ENCODE results near the gene TRIM9. TPM values are rescaled to one million over a fixed set of nuclear protein-coding genes. Genes with fewer than 3 reads are reported as not detected.

The TRIM9 gene
- total RNA-seq, 1 donor from 2014 or later, result under 0.01 TPM

DNA sequence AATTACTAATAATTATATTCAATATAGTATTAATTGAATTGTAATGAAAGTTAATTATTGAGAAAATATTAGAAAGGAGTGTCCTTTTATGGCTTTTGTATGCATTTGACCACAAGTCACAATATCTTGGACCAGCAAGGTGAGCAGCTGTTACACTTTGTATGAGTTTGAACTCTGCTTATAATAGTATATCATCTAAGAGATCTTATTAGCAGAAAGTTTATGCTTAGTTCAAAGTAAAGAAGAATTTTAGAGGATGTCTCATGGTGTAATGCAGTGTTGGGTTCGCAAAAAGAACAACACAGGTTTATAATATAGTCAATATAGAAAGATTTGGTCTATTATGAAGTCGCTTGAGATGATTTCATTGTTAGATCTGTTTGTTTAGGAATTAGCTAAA lies 2.0 kb upstream of the TRIM9 start:
- DNase-seq (ENCODE audit: low read depth) (no peak), FAIRE-seq (no peak)
- no peaks in the 10 kb centered on the region for H3K36me3 ChIP-seq (ENCODE audit: control insufficient read depth, insufficient read depth, low read length)
- TF ChIP-seq, protein P1, sequence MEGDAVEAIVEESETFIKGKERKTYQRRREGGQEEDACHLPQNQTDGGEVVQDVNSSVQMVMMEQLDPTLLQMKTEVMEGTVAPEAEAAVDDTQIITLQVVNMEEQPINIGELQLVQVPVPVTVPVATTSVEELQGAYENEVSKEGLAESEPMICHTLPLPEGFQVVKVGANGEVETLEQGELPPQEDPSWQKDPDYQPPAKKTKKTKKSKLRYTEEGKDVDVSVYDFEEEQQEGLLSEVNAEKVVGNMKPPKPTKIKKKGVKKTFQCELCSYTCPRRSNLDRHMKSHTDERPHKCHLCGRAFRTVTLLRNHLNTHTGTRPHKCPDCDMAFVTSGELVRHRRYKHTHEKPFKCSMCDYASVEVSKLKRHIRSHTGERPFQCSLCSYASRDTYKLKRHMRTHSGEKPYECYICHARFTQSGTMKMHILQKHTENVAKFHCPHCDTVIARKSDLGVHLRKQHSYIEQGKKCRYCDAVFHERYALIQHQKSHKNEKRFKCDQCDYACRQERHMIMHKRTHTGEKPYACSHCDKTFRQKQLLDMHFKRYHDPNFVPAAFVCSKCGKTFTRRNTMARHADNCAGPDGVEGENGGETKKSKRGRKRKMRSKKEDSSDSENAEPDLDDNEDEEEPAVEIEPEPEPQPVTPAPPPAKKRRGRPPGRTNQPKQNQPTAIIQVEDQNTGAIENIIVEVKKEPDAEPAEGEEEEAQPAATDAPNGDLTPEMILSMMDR (IDR thresholded peaks at IDR 0.05; ENCODE audit: insufficient read depth, low read length, severe bottlenecking), result no peak
- H3K27me3 ChIP-seq (ENCODE audit: control insufficient read depth, insufficient read depth, low read length), result peaks cover 13% of the 10 kb centered on the region
- no peak overlapping the region for H3K4me3 ChIP-seq (ENCODE audit: low read depth, low read length)

DNA sequence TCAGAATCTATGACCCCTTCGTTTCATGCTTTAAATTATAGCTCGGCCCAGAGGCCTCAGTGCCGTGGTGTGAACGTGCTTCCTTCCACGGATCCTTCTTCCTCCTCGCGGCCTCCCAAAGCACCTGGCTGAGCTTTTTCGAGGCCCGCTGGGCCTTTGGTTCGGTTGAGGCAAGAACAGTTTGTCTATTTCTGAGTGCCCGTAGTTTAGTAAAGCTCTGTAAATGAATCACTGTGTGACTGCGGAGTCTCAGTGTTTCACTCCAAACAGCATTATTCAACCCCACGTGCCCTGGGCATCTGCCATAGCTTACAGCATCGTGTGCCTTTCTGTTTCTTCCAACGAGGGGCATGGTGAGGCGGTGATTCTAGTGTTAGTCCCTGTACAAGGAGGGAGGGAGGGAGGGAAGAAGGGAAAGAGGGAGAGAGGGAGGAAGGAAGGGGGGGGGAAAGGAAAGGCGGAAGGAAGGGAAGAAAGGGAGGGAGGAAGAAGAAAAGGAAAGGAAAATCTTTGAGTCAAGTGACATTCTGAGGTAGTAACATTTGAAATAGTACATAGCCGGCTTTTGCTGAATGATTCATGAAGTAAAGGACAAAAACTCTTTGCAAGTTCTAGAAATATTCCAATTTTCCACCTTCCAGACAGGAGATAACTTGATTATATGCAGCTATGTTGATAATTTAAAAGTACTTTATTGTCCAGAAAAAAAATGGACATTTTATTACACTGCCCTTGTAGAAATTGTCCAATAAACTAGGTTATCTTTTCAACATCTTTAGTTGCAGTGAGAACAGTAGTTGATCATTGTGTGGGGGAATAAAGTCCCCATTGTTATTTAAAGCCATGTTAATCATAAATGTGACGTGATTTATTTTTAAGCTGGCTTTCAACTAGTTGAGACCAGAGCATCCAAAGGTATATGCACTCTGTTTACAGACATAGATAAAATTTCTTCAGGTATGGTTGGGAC lies 1.2 kb upstream of the TRIM9 start:
- no peaks in the 10 kb centered on the region for H3K36me3 ChIP-seq (ENCODE audit: control insufficient read depth, insufficient read depth, low read length)
- FAIRE-seq (no peak), DNase-seq (ENCODE audit: low read depth) (peak; percentile 67)
- H3K27me3 ChIP-seq (ENCODE audit: control insufficient read depth, insufficient read depth, low read length), result peaks cover 13% of the 10 kb centered on the region
- TF ChIP-seq, protein P1 (IDR thresholded peaks at IDR 0.05; ENCODE audit: insufficient read depth, low read length, severe bottlenecking), result no peak
- peak overlapping the region; percentile 67 for H3K4me3 ChIP-seq (ENCODE audit: low read depth, low read length)

DNA sequence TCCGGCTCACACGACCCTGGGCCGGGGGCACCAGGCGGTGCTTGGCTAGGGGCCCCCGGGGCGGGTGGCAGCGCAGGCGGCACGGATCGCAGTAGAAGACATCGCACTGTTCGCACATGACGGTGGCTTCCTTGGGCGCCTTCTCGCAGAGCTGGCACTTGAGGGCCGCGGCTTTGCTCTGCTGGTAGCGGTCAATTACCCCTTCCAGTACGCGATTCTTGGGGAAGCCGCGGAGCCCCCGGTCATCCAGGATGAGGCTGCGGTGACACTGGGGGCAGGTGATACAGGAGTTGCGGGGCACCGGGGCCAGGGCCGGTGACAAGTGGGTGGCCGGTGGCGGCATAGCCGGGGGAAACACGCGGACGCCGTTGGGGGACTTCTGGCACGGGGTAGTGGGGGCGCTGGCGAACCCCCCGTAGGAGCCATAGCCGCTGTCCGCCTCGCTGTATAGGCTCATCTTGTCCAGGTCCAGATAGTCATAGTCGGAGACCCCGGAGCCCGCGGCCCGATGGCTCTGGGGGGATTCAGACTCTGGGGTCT lies 553 bp downstream of the TRIM9 start:
- DNase-seq (ENCODE audit: low read depth) (no peak), FAIRE-seq (no peak)
- H3K4me3 ChIP-seq (ENCODE audit: low read depth, low read length), result peak overlapping the region; percentile 67
- H3K36me3 ChIP-seq (ENCODE audit: control insufficient read depth, insufficient read depth, low read length), result no peaks in the 10 kb centered on the region
- H3K27me3 ChIP-seq (ENCODE audit: control insufficient read depth, insufficient read depth, low read length), result peaks cover 8% of the 10 kb centered on the region
- TF ChIP-seq, protein P1 (IDR thresholded peaks at IDR 0.05; ENCODE audit: insufficient read depth, low read length, severe bottlenecking), result no peak

DNA sequence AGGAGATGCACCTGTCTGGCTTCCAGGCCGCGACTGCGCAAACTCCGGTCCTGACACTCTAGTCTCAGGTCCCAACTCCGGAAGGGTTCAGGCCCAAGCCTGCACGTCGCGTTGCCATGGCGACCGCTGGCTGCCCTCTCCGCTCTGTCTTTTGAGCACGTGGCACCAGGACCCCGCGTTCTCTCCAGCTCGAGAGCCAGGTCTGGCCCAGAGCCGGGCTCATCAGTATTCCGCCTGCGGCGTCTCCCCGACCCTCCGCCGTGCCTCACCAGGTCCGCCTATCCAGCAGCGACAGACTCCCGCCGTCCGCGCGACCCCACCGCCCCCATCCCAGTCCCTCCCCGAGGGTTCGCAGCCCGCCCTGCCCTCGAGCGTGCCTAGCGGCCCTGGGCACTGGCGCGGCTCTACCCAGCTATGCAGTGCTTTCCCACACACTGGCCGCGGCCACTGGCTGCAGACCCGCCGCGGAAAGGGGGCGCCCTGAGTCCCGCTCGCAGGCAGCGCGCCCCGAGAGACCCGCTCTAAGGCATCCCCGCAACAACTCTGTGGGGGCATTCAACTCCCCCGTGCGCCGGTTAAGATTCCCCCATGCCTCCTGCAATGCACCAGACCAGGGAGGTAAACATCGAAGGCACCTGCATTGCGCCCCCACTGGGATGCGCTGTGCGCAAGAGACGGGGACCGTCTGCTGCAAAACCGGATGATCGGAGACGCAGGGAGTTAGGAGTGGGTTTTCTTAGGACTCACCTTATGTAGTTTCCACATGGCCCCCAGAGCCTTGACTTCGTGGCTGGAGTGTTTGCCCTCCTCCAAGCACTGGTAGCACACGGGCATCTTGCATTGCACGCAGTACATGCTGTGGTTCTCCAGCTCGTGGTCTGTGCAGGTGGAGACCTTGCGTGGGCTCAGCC lies 1.3 kb downstream of the TRIM9 start:
- H3K36me3 ChIP-seq (ENCODE audit: control insufficient read depth, insufficient read depth, low read length), result no peaks in the 10 kb centered on the region
- no peak for FAIRE-seq
- peak overlapping the region; percentile 67 for H3K4me3 ChIP-seq (ENCODE audit: low read depth, low read length)
- peaks cover 8% of the 10 kb centered on the region for H3K27me3 ChIP-seq (ENCODE audit: control insufficient read depth, insufficient read depth, low read length)
- TF ChIP-seq, protein P1 (IDR thresholded peaks at IDR 0.05; ENCODE audit: insufficient read depth, low read length, severe bottlenecking), result peak; percentile 50
- DNase-seq (ENCODE audit: low read depth), result no peak

DNA sequence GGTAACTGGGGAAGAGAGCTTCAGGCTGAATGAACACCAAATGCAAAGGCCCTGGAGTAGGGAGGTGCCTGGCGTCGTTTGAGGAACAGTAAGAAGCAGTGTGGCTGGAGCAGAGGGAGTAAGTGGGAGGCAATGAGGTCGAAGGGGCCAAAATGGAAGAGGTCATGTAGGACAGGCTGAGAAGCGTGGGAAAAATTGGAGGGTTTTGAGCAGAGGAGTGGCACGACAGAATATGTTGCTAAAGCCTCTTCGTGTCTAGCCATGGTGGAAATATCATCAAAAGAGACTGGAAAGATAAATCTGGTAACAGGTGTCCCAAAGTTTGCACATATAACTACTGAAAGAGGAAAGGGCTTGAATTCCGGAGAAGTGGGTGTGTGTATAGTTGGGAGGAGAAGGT lies 1.9 kb downstream of the TRIM9 start:
- no peak for DNase-seq (ENCODE audit: low read depth)
- H3K4me3 ChIP-seq (ENCODE audit: low read depth, low read length), result no peak overlapping the region
- H3K36me3 ChIP-seq (ENCODE audit: control insufficient read depth, insufficient read depth, low read length), result no peaks in the 10 kb centered on the region
- TF ChIP-seq, protein P1 (IDR thresholded peaks at IDR 0.05; ENCODE audit: insufficient read depth, low read length, severe bottlenecking), result no peak
- peaks cover 8% of the 10 kb centered on the region for H3K27me3 ChIP-seq (ENCODE audit: control insufficient read depth, insufficient read depth, low read length)
- FAIRE-seq, result no peak
